Activated T-helper 2 cell treated with anti-CD3 and anti-CD28 coated beads, Interferon-gamma antibody, Interleukin-2, Interleukin-4, amounts not matched to agents 10 μg/mL and 5 μg/mL and 100 μg/mL, durations not matched to agents 14 hours and 24 hours and 36 hours (primary cell): ENCODE measurements around the gene PLXDC2. TPM values are rescaled to one million over a fixed set of nuclear protein-coding genes. Genes with fewer than 3 reads are reported as not detected.
A peak's percentile ranks its signal among the peaks of the same experiment; 100 is the strongest.
"Not testable (repeated sequence)": the region's sequence is repeated elsewhere in the genome, so short reads cannot be mapped to it uniquely, and the experiment has no call there.

ENCODE experiments used
- DNase-seq: peaks from one replicate; pipeline ENCODE4 v3.0.0; 2021; ENCODE audit warnings: low spot score
- H3K27ac Mint-ChIP-seq: one replicate; pipeline ENCODE4 v1.8.0; 2021; ENCODE audit warnings: mixed read lengths
- H3K27me3 Mint-ChIP-seq: one replicate; pipeline ENCODE4 v1.8.0; 2021; ENCODE audit warnings: low read depth, mixed read lengths
- H3K36me3 Mint-ChIP-seq: one replicate; pipeline ENCODE4 v1.8.0; 2021; ENCODE audit warnings: low read depth, mixed read lengths
- H3K4me1 Mint-ChIP-seq: one replicate; pipeline ENCODE4 v1.8.0; 2021; ENCODE audit warnings: low read depth, mixed read lengths
- H3K4me3 Mint-ChIP-seq: one replicate; pipeline ENCODE4 v1.8.0; 2021; ENCODE audit warnings: low read depth, mild to moderate bottlenecking, moderate library complexity, mixed read lengths
- H3K9me3 Mint-ChIP-seq: one replicate; pipeline ENCODE4 v1.8.0; 2021; ENCODE audit warnings: mixed read lengths
- intact Hi-C: fragments of 100-400 bp; cut with micrococcal nuclease; formaldehyde crosslinking; loops from one replicate; pipeline ENCODE4 v1.15.1; 2023
- total RNA-seq: library from RNA; stranded (reverse); gene quantifications from 2 replicates; pipeline ENCODE4 v1.2.3, GENCODE V29; 2022

Gene PLXDC2
- not detected in 2 replicates for total RNA-seq

- Mint-ChIP-seq H3K27me3 (peaks cover 40% of the 10 kb centered on the region), H3K4me3 (peak within 1 kb of the TSS; percentile 2), H3K4me1 (no peaks in the 10 kb centered on the region), H3K27ac (no peak within 1 kb of the TSS), H3K9me3 (no peaks in the 10 kb centered on the region), H3K36me3 (no peaks in the 10 kb centered on the region)
- DNase-seq: no peak
- intact Hi-C loops: loop anchor here (10.0 kb wide), 1 partner anchor 1132 kb away; no protein-coding TSS in a partner anchor
Measured at GRCh38 chr10:19816411-19817230, at the start of gene PLXDC2. PLXDC2 (plus strand) TSS chr10:19816432.

- intact Hi-C loops: no loop called here
- no peak overlapping the region for H3K27ac Mint-ChIP-seq
- no peaks in the 10 kb centered on the region for H3K4me1 Mint-ChIP-seq
- H3K9me3 Mint-ChIP-seq: peaks cover 12% of the 10 kb centered on the region
- DNase-seq: no peak
- H3K4me3 Mint-ChIP-seq: no peak overlapping the region
- no peaks in the 10 kb centered on the region for H3K36me3 Mint-ChIP-seq
- H3K27me3 Mint-ChIP-seq: no peaks in the 10 kb centered on the region
Measured at GRCh38 chr10:19767876-19768275, 48.4 kb upstream of the PLXDC2 start.

DNA sequence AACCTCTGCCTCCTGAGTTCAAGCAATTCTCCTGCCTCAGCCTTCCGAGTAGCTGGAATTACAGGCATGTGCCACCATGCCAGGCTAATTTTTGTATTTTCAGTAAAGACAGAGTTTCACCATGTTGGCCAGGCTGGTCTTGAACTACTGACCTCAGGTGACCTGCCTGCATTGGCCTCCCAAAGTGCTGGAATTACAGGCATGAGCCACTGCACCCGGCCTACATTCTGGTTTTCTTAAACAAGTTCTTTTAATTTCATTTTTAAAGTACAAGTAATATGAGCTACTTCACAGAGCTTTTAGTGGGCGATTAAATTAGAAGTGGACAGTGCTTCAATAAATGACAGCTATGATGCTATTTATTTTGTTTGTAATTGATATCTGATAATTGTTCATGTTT, 46.4 kb upstream of the PLXDC2 start:
- not testable (repeated sequence) for H3K27me3 Mint-ChIP-seq

GRCh38 chr10:19772972-19773371, 43.3 kb upstream of the PLXDC2 start:
- Mint-ChIP-seq H3K36me3 (no peaks in the 10 kb centered on the region), H3K27me3 (no peaks in the 10 kb centered on the region), H3K4me3 (no peak overlapping the region), H3K9me3 (peaks cover 1% of the 10 kb centered on the region), H3K4me1 (no peaks in the 10 kb centered on the region), H3K27ac (no peak overlapping the region)
- no peak for DNase-seq
- intact Hi-C loops: no loop called here

More for the DNA sequence above, 46.4 kb upstream of the PLXDC2 start:
- H3K36me3 Mint-ChIP-seq, intact Hi-C loops, DNase-seq, H3K9me3 Mint-ChIP-seq, H3K4me1 Mint-ChIP-seq, H3K27ac Mint-ChIP-seq, H3K4me3 Mint-ChIP-seq: not testable (repeated sequence)

DNA sequence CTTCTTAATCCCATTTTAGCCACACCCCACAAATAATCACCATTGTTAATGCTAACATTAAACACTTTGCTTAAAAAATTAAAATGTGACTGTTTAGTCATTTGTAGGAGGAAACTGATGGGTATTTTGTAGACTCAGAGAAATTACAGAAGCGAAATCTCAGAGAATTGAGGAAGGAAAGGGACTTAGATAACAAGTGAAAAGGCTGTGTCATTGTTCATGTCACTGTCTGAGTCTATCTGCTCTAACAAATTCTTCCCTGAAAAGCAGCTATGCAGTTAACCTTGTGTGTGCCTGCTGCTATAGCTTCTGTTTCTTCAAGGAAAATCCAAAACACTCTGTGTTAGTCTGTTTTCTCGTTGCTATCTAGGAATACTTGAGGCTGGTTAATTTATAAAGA, 40.9 kb upstream of the PLXDC2 start:
- no peaks in the 10 kb centered on the region for H3K27me3 Mint-ChIP-seq

GRCh38 chr10:19777806-19778205, 38.4 kb upstream of the PLXDC2 start:
- Mint-ChIP-seq H3K27me3 (no peaks in the 10 kb centered on the region), H3K4me1 (no peaks in the 10 kb centered on the region), H3K27ac (no peak overlapping the region), H3K36me3 (no peaks in the 10 kb centered on the region), H3K9me3 (no peaks in the 10 kb centered on the region), H3K4me3 (no peak overlapping the region)
- intact Hi-C loops: no loop called here
- DNase-seq: no peak

More for the DNA sequence above, 40.9 kb upstream of the PLXDC2 start:
- no peak overlapping the region for H3K4me3 Mint-ChIP-seq
- no peak overlapping the region for H3K27ac Mint-ChIP-seq
- intact Hi-C loops: no loop called here
- no peaks in the 10 kb centered on the region for H3K36me3 Mint-ChIP-seq
- DNase-seq: no peak
- no peaks in the 10 kb centered on the region for H3K4me1 Mint-ChIP-seq
- no peaks in the 10 kb centered on the region for H3K9me3 Mint-ChIP-seq

- Mint-ChIP-seq H3K27me3 (no peaks in the 10 kb centered on the region), H3K4me1 (no peaks in the 10 kb centered on the region), H3K36me3 (no peaks in the 10 kb centered on the region), H3K4me3 (no peak overlapping the region), H3K9me3 (no peaks in the 10 kb centered on the region), H3K27ac (no peak overlapping the region)
- intact Hi-C loops: no loop called here
- DNase-seq: no peak
Measured at GRCh38 chr10:19778996-19779395, 37.2 kb upstream of the PLXDC2 start.

GRCh38 chr10:19782430-19783089, 33.7 kb upstream of the PLXDC2 start:
- intact Hi-C loops: no loop called here

DNA sequence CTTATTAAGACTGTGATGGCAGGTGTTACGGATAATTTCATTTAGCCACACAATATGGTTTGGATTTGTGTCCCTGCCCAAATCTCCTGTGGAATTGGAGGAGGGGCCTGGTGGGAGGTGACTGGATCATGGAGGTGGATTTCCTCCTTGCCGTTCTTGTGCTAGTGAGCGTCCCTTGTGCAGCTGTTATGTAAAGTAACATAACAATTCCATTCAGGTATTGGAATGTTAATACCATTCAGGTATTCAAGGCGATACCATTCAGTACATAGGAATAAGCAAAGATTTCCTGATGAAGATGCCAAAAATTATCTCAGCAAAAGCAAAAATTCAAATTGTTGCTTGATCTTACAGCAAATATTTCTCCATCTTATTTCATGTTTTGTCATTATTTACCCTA, 32.5 kb upstream of the PLXDC2 start:
- intact Hi-C loops: no loop called here
- DNase-seq: no peak
- Mint-ChIP-seq H3K9me3 (no peaks in the 10 kb centered on the region), H3K27ac (no peak overlapping the region), H3K27me3 (no peaks in the 10 kb centered on the region), H3K4me3 (no peak overlapping the region), H3K4me1 (no peaks in the 10 kb centered on the region), H3K36me3 (no peaks in the 10 kb centered on the region)

More at GRCh38 chr10:19782430-19783089, 33.7 kb upstream of the PLXDC2 start:
- no peaks in the 10 kb centered on the region for H3K9me3 Mint-ChIP-seq
- no peaks in the 10 kb centered on the region for H3K4me1 Mint-ChIP-seq
- H3K36me3 Mint-ChIP-seq: no peaks in the 10 kb centered on the region
- DNase-seq: no peak
- H3K27ac Mint-ChIP-seq: no peak overlapping the region
- no peak overlapping the region for H3K4me3 Mint-ChIP-seq
- H3K27me3 Mint-ChIP-seq: no peaks in the 10 kb centered on the region

- H3K27me3 Mint-ChIP-seq: no peaks in the 10 kb centered on the region
- intact Hi-C loops: no loop called here
- DNase-seq: no peak
- H3K4me1 Mint-ChIP-seq: no peaks in the 10 kb centered on the region
- H3K4me3 Mint-ChIP-seq: no peak overlapping the region
- no peak overlapping the region for H3K27ac Mint-ChIP-seq
- no peaks in the 10 kb centered on the region for H3K36me3 Mint-ChIP-seq
- no peaks in the 10 kb centered on the region for H3K9me3 Mint-ChIP-seq
Measured at GRCh38 chr10:19785366-19785765, 30.9 kb upstream of the PLXDC2 start.

DNA sequence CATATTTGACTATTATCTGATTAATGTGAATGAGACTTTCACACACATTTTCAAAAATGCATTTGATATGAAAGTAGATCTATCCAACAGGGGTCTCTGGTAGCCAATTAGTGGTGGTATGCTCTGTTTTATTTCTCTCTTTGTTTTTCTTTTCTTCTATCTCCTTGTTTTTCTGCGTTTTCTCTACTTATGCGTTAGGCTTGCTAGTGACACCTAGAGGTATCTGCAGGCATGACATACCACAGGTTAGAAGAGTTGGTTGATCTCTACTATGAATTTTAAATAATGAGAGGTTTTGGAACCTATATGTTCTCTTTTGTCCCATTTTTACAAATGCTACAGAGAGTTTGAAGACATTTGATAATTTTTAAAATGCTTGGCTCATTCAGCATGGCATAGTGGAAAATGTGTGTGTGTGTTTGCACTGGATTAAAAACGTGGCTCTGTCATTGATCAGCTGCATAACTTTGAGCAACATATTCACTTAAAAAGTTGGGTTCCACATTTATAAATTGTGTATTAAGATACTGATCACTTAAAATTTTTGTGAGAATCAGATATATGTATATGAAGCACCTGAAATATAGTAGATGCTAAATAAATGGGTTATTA, 28.1 kb upstream of the PLXDC2 start:
- H3K27ac Mint-ChIP-seq: no peak overlapping the region
- no peaks in the 10 kb centered on the region for H3K27me3 Mint-ChIP-seq
- H3K9me3 Mint-ChIP-seq: peaks cover 3% of the 10 kb centered on the region
- intact Hi-C loops: no loop called here
- H3K4me1 Mint-ChIP-seq: no peaks in the 10 kb centered on the region
- H3K36me3 Mint-ChIP-seq: no peaks in the 10 kb centered on the region
- H3K4me3 Mint-ChIP-seq: no peak overlapping the region
- no peak for DNase-seq

DNA sequence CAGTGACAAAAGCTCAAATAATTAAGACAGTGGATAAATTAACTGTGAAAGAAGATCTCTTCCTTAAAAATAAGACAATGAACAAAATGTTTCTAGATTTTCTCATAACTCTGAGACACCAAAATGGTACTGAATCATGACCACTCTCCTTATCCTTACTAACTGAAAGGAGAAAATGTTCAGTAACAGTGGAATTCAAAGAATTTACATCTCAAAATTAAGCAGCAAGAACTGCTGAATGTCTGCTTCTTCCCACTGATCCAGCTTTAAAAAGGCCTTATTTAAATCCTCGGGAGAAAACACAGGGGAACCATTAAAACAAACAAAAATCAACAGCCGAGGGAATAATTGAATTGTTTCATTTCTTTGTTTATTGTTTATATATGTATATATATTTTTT, 27.3 kb upstream of the PLXDC2 start:
- Mint-ChIP-seq H3K36me3 (no peaks in the 10 kb centered on the region), H3K9me3 (peaks cover 3% of the 10 kb centered on the region), H3K27ac (no peak overlapping the region), H3K4me1 (no peaks in the 10 kb centered on the region), H3K4me3 (no peak overlapping the region), H3K27me3 (no peaks in the 10 kb centered on the region)
- DNase-seq: no peak
- intact Hi-C loops: no loop called here

GRCh38 chr10:19789607-19790006, 26.6 kb upstream of the PLXDC2 start:
- Mint-ChIP-seq H3K27ac (no peak overlapping the region), H3K36me3 (no peaks in the 10 kb centered on the region), H3K4me1 (no peaks in the 10 kb centered on the region), H3K9me3 (peaks cover 3% of the 10 kb centered on the region), H3K4me3 (no peak overlapping the region), H3K27me3 (no peaks in the 10 kb centered on the region)
- intact Hi-C loops: no loop called here
- DNase-seq: no peak
